Gastrocnemius medialis (tissue), 4 donors: ENCODE data around the gene GIPC3.

Experiments
- CTCF ChIP-seq, 5 experiments: fragments of 450-650 bp in 3 of 5; fragments of 200-600 bp in 2 of 5; sonication (generic) in 2 of 5; IDR thresholded peaks in 4 of 5; conservative IDR thresholded peaks in 1 of 5; 1 replicate in 4 of 5; 2 replicates in 1 of 5; pipeline ENCODE4 v1.5.1; 2016 to 2019; ENCODE audit warnings: antibody characterized with exemption in 5 of 5, mild to moderate bottlenecking in 3 of 5, moderate library complexity in 3 of 5
- POLR2A ChIP-seq, 2 donors: fragments of 450-650 bp; IDR thresholded peaks; one replicate each; pipeline ENCODE4 v1.6.1; 2017; ENCODE audit warnings: antibody characterized with exemption in 2 of 2, mild to moderate bottlenecking in 2 of 2, moderate library complexity in 2 of 2

GRCh38 chr19:3589949-3590348, 4.7 kb downstream of the GIPC3 start:
- TF ChIP-seq CTCF (IDR thresholded peaks at IDR 0.05 in 4 of 5, conservative IDR thresholded peaks at IDR 0.05 in 1 of 5) (no peak), POLR2A (IDR thresholded peaks at IDR 0.05) (no peak)
